AG09319 (cell line): Measurements from ENCODE around the gene STK4.

Experiments used
- DNase-seq: peaks from one replicate; pipeline ENCODE4 v3.0.0-alpha.2; 2010; ENCODE audit warnings: low read depth; ENCODE audit errors: extremely low read depth
- CTCF ChIP-seq: IDR thresholded peaks from 2 replicates; pipeline ENCODE4 v1.5.1; 2011; ENCODE audit warnings: low read depth, mild to moderate bottlenecking, inconsistent platforms, low read length, moderate library complexity

The STK4 gene

GRCh38 chr20:44924541-44924940 lies 41.8 kb upstream of the STK4 start:
- no peak for DNase-seq
- TF ChIP-seq CTCF = no peak

GRCh38 chr20:44928595-44928994 lies 37.7 kb upstream of the STK4 start:
- DNase-seq = no peak
- TF ChIP-seq CTCF = no peak

GRCh38 chr20:44930517-44931168 lies 35.7 kb upstream of the STK4 start:
- no peak for TF ChIP-seq CTCF
- DNase-seq = no peak

GRCh38 chr20:44931911-44932310 lies 34.4 kb upstream of the STK4 start:
- no peak for DNase-seq
- no peak for TF ChIP-seq CTCF

GRCh38 chr20:44932916-44933315 lies 33.4 kb upstream of the STK4 start:
- TF ChIP-seq CTCF = no peak
- DNase-seq = no peak

GRCh38 chr20:44936510-44936909 lies 29.8 kb upstream of the STK4 start:
- no peak for TF ChIP-seq CTCF
- DNase-seq = no peak

- no peak for TF ChIP-seq CTCF
- DNase-seq = no peak
Measured at GRCh38 chr20:44938637-44939036, 27.7 kb upstream of the STK4 start.
